ENCODE results near the gene PRKAG2. TPM values are rescaled to one million over a fixed set of nuclear protein-coding genes. Genes with fewer than 3 reads are reported as not detected.
A peak's percentile ranks its signal among the peaks of the same experiment; 100 is the strongest.

The PRKAG2 gene
- total RNA-seq, 4 donors from 2014 or later = 25.1 to 57.8 (median 46.7) TPM

GRCh38 chr7:151691449-151691848 lies 185.5 kb downstream of the PRKAG2 start:
- Histone ChIP-seq H3K9me3 (no peaks in the 10 kb centered on the region), H3K4me1 (peaks cover 11 to 25% (median 13%) of the 10 kb centered on the region in 4 donors), H3K27me3 (no peaks in the 10 kb centered on the region), H3K27ac (no peak overlapping the region), H3K36me3 (no peaks in the 10 kb centered on the region), H3K4me3 (no peak overlapping the region)
- TF ChIP-seq POLR2A (IDR thresholded peaks at IDR 0.05) (no peak), CTCF (IDR thresholded peaks at IDR 0.05) (no peak), POLR2AphosphoS5 (IDR thresholded peaks at IDR 0.05) (no peak)
- intact Hi-C loops (cut with DNase I; ENCODE audit: low total_unique reads) (no loop called here), in situ Hi-C loops (cut with MboI; ENCODE audit: low pct_ligation_motif_present in 1 of 4, low pct_unique_long_range_greater_than_20kb in 1 of 4, low sequenced_read_pairs in 3 of 4) (no loop called here)
- WGBS, 2 donors (ENCODE audit: low coverage in 1 of 2) = 0 to 95% methylated on average over 1 to 2 of the region's 2 CpGs
- DNase-seq = no peak

- Histone ChIP-seq H3K9me3 (no peaks in the 10 kb centered on the region), H3K27me3 (no peaks in the 10 kb centered on the region), H3K36me3 (no peaks in the 10 kb centered on the region), H3K4me3 (no peak overlapping the region), H3K4me1 (peaks cover 8 to 17% (median 10%) of the 10 kb centered on the region in 4 donors), H3K27ac (no peak overlapping the region)
- TF ChIP-seq CTCF (IDR thresholded peaks at IDR 0.05) = no peak
- TF ChIP-seq POLR2A (IDR thresholded peaks at IDR 0.05) = no peak
- TF ChIP-seq POLR2AphosphoS5 (IDR thresholded peaks at IDR 0.05) = no peak
- TF ChIP-seq EP300 (IDR thresholded peaks at IDR 0.05; ENCODE audit: low read depth) = no peak
- DNase-seq = no peak
- 81 to 90% methylated on average over 2 to 6 of the region's 6 CpGs for WGBS, 2 donors (ENCODE audit: low coverage in 1 of 2)
- in situ Hi-C loops (cut with MboI; ENCODE audit: low pct_ligation_motif_present in 1 of 4, low pct_unique_long_range_greater_than_20kb in 1 of 4, low sequenced_read_pairs in 3 of 4) = no loop called here
- intact Hi-C loops (cut with DNase I; ENCODE audit: low total_unique reads) = no loop called here
These were observed 186.3 kb downstream of the PRKAG2 start for GRCh38 chr7:151690606-151691005.

GRCh38 chr7:151689196-151689971 lies 187.5 kb downstream of the PRKAG2 start:
- no peaks in the 10 kb centered on the region for H3K36me3 ChIP-seq
- H3K4me3 ChIP-seq = no peak overlapping the region
- no peaks in the 10 kb centered on the region for H3K27me3 ChIP-seq
- intact Hi-C loops (cut with DNase I; ENCODE audit: low total_unique reads) (no loop called here), in situ Hi-C loops (cut with MboI; ENCODE audit: low pct_ligation_motif_present in 1 of 4, low pct_unique_long_range_greater_than_20kb in 1 of 4, low sequenced_read_pairs in 3 of 4) (no loop called here)
- H3K9me3 ChIP-seq = no peaks in the 10 kb centered on the region
- H3K4me1 ChIP-seq = peaks cover 0 to 6% (median 0%) of the 10 kb centered on the region in 4 donors
- TF ChIP-seq EP300 (IDR thresholded peaks at IDR 0.05; ENCODE audit: low read depth) (no peak), POLR2AphosphoS5 (IDR thresholded peaks at IDR 0.05) (no peak), CTCF (IDR thresholded peaks at IDR 0.05) (no peak), POLR2A (IDR thresholded peaks at IDR 0.05) (no peak)
- H3K27ac ChIP-seq = no peak overlapping the region
- no peak for DNase-seq
- WGBS, 2 donors (ENCODE audit: low coverage in 1 of 2) = 75% methylated on average over 17 of the region's 22 CpGs; no CpG with 5 or more reads in 1 of the 2 donors

- Histone ChIP-seq H3K27me3 (no peaks in the 10 kb centered on the region), H3K4me1 (peaks cover 0 to 6% (median 0%) of the 10 kb centered on the region in 4 donors), H3K4me3 (no peak overlapping the region), H3K9me3 (no peaks in the 10 kb centered on the region), H3K36me3 (no peaks in the 10 kb centered on the region), H3K27ac (peak overlapping the region in 1 of 4 donors; percentile 41)
- intact Hi-C loops (cut with DNase I; ENCODE audit: low total_unique reads) (no loop called here), in situ Hi-C loops (cut with MboI; ENCODE audit: low pct_ligation_motif_present in 1 of 4, low pct_unique_long_range_greater_than_20kb in 1 of 4, low sequenced_read_pairs in 3 of 4) (no loop called here)
- TF ChIP-seq EP300 (IDR thresholded peaks at IDR 0.05; ENCODE audit: low read depth) (no peak), POLR2A (IDR thresholded peaks at IDR 0.05) (no peak), POLR2AphosphoS5 (IDR thresholded peaks at IDR 0.05) (no peak), CTCF (IDR thresholded peaks at IDR 0.05) (no peak)
- no peak for DNase-seq
- WGBS, 2 donors (ENCODE audit: low coverage in 1 of 2) = 83 to 91% methylated on average over 1 to 19 of the region's 19 CpGs
These were observed 188.6 kb downstream of the PRKAG2 start for GRCh38 chr7:151688236-151688780.

Measured in transverse colon (tissue), 4 donors.